Skeletal muscle cell (primary cell): Measurements from ENCODE around the gene UGGT1.
"Not testable (repeated sequence)": the region's sequence is repeated elsewhere in the genome, so short reads cannot be mapped to it uniquely, and the experiment has no call there.

Experiments
- DNase-seq: peaks from one replicate; pipeline ENCODE4 v3.0.0-alpha.2; 2010; ENCODE audit warnings: low read depth
- H3K4me3 ChIP-seq: 2 replicates; pipeline ENCODE4 v1.5.1; 2011; ENCODE audit warnings: low read depth, mild to moderate bottlenecking, control low read depth, low read length, moderate library complexity

The UGGT1 gene

GRCh38 chr2:128169094-128169493 lies 78.1 kb downstream of the UGGT1 start:
- DNase-seq = no peak

DNA sequence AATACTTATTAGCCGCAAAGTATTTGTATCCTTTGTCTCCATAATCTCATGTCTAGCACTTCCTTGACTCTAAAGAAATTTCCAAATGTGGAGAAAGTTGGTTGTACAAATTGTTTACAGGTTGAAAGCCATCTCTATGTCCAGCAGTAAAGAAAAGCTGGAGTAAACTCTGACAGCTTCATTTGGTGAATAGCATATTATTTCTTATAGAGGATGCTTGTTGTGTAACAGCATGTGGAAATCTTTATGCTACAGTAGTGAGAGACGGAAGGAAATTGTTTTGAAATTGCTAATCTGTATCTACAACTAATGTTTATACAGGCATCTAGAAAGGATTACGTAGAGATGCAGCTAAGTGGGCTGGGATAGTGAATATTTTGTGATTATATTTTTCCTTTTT lies 78.5 kb downstream of the UGGT1 start:
- no peak overlapping the region for H3K4me3 ChIP-seq
- DNase-seq = no peak

More at GRCh38 chr2:128169094-128169493, 78.1 kb downstream of the UGGT1 start:
- no peak overlapping the region for H3K4me3 ChIP-seq

DNA sequence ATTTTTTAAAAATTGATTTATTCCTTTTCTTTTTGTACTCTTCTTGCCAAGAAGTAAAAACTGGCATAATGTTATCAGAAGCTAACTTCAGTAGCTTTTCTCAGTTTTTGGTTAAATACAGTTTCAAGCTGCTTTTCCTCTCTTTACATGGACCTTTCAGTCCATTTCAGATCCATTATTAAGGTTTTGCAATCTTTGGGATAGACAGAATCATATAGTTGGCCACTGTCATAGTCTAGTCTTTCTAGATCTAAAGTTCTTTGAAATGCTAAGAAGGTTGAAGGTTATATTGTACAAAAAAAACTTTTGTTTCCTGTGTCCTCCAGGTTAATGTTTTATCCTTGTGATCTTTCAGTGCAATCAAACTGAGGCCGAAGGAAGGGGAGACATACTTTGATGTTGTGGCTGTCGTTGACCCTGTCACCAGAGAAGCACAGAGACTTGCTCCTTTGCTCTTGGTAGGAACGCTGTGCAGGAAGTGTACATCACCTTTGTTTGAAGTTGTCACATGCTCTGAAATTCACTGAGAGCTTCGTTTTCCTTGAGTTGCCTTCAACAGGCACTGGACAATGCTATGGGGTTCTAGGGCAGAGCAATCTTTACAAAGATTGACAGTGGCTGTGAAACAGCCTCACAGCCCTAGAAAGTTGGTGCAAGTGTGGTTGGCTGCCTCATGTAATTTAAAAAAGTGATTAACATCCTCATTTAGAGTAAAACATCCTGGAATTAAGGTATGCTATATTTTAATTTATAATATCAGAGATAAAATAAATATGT lies 79.1 kb downstream of the UGGT1 start:
- H3K4me3 ChIP-seq = no peak overlapping the region
- no peak for DNase-seq

DNA sequence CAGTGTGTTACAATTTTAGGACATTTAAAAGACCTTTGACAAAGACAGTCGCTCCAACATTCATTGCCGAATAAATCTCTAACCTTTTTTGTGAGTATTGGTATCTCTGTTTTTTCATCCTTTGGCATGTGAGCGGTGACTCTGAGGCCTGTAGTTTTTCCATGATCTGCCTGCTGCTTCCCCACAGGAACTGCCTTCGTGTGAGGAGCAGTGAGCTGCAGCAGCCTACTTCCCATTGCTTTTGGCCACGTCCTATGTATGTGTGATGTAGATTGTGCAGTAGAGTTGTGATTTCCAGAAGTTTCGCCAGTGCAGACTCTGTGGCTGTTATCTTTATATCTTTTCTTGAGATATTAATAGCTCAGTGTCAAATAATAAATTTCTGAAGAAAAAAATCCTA lies 79.8 kb downstream of the UGGT1 start:
- no peak overlapping the region for H3K4me3 ChIP-seq
- no peak for DNase-seq

DNA sequence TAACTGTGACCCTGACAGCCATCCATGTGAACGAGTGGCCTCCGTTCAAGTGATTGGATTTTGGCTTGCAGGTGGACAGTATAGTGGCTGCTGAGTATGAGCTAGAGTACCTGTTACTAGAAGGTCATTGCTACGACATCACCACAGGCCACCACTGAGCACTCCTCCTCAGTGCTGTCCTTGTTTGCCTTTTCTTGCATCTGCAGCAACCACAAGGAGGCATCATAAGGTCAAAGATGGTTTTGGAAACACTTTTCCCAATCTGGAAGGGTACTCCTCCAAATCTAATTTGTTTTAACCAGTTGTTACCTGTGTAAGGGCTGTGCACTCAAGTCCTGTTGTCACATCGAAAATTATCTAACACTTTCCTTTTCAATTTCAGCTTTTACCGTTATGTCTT lies 81.2 kb downstream of the UGGT1 start:
- DNase-seq = no peak

GRCh38 chr2:128174067-128174466 lies 83.1 kb downstream of the UGGT1 start:
- DNase-seq, H3K4me3 ChIP-seq: not testable (repeated sequence)

More for the DNA sequence above, 81.2 kb downstream of the UGGT1 start:
- H3K4me3 ChIP-seq = no peak overlapping the region

GRCh38 chr2:128177315-128177714 lies 86.3 kb downstream of the UGGT1 start:
- no peak for DNase-seq
- no peak overlapping the region for H3K4me3 ChIP-seq

DNA sequence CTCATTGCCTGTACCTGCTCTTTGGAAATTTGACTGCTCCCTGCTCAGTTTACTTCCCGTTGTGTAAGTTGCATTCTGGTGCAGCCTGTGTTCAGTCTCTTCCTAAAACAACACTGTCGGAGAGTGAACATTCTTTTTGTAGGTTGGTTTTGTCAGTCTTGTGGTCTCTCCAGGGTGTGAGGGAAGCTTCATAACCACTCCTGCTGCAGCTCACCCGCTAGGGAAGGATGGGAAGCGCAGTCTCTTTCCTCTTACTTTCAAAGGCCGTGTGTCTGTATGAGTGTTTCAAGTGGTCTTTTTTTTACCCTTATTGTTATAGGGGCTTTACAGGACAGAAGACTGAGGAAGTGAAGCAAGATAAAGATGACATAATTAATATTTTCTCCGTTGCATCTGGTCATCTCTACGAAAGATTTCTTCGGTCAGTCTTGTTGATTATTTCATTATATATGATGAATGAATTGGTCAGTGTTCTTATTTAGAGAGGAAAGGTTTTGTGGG lies 87.2 kb downstream of the UGGT1 start:
- DNase-seq = no peak
- H3K4me3 ChIP-seq = no peak overlapping the region

GRCh38 chr2:128178650-128179460 lies 87.9 kb downstream of the UGGT1 start:
- H3K4me3 ChIP-seq = no peak overlapping the region
- DNase-seq = peak; percentile 24

DNA sequence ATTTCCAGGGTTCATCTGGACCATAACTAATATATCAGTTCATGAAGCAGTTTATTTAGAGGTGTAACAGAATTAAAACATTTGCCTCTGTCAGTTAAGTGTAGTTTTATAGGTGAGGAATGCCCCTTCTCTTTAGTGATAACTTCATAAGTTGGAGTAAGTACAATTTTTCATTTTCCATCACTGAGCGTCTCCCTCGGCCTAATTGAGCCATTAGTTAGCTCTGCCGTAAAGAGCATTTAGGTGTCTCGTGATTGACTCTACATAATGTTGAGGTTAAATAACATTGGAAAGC lies 88.4 kb downstream of the UGGT1 start:
- no peak overlapping the region for H3K4me3 ChIP-seq
- no peak for DNase-seq

GRCh38 chr2:128180031-128180430 lies 89.0 kb downstream of the UGGT1 start:
- DNase-seq = no peak
- no peak overlapping the region for H3K4me3 ChIP-seq

GRCh38 chr2:128185576-128185975 lies 94.6 kb downstream of the UGGT1 start:
- no peak for DNase-seq
- H3K4me3 ChIP-seq = no peak overlapping the region

DNA sequence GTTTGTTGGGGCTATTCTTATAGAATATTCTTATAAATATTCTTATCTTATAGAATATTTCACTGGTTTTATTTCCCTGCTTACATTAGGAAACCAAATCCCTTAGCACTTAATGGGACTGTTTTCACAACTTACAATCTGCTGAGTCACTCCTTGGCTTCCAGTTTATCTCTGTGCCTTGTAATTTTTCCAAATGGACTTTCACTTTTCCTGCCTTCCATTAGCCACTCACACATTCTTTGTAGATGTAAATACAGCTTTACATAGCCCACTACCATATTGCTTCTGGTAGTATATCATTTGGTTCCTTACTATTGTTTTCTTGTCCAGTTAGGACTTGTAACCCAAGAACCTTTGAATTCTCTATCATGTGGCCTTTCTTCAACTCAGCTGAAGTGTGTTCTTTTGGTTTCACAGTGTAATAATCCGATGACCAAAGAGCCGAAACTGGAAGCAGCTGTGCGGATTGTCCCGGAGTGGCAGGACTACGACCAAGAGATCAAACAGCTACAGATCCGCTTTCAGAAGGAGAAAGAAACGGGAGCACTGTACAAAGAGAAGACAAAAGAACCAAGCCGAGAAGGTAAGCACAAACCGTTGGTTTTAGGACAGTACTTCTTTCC lies 96.1 kb downstream of the UGGT1 start:
- no peak overlapping the region for H3K4me3 ChIP-seq
- DNase-seq = peak; percentile 31

- no peak overlapping the region for H3K4me3 ChIP-seq
- no peak for DNase-seq
These were observed 104.5 kb downstream of the UGGT1 start for GRCh38 chr2:128195435-128195984.

DNA sequence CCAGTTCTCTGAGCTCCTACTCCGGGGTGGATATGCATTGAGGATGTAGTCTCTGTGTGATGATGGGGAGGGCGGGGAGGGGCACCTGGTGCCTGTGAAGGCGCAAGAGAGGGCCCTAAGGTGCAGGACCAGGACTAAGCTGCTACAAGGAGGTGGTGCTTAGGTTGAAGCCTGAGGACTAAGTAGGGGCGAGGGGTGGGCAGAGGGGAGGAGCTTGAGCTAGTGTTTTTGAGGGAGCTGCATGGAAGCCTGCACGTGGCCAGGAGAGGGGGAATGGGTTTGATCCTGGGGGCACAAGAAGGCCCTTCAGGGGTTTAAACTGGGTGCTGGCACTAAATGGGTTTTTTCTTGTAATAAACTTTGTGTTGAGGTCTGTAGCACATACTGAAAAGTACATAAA lies 105.0 kb downstream of the UGGT1 start:
- DNase-seq = no peak
- no peak overlapping the region for H3K4me3 ChIP-seq

GRCh38 chr2:128196471-128196931 lies 105.5 kb downstream of the UGGT1 start:
- DNase-seq = no peak
- H3K4me3 ChIP-seq = no peak overlapping the region

DNA sequence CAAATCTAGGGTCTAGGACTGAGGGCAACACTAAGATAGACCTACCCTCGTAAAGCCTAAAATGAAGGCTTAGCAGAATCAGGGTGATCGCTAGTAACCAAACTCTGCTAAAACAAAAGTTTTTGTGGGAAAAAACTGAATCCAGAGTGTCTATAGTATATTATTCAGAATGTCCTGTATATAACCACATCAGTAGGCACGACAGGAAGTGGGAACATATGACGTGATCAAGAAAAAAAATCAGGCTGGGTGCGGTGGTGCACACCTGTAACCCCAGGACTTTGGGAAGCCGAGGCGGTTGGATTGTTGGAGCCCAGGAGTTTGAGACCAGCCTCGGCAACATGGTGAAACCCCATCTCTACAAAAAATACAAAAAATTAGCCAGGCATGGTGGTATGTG lies 106.1 kb downstream of the UGGT1 start:
- no peak for DNase-seq
- H3K4me3 ChIP-seq = no peak overlapping the region

GRCh38 chr2:128198656-128199055 lies 107.7 kb downstream of the UGGT1 start:
- no peak overlapping the region for H3K4me3 ChIP-seq
- no peak for DNase-seq

GRCh38 chr2:128199141-128199540 lies 108.1 kb downstream of the UGGT1 start:
- DNase-seq = no peak
- no peak overlapping the region for H3K4me3 ChIP-seq

GRCh38 chr2:128202791-128203190 lies 111.8 kb downstream of the UGGT1 start:
- no peak overlapping the region for H3K4me3 ChIP-seq
- no peak for DNase-seq
